ENCODE data around the gene KLF2. TPM values are rescaled to one million over a fixed set of nuclear protein-coding genes. Genes with fewer than 3 reads are reported as not detected.

The KLF2 gene
- total RNA-seq, 1 experiment from 2014 or later = 1.9 TPM

DNA sequence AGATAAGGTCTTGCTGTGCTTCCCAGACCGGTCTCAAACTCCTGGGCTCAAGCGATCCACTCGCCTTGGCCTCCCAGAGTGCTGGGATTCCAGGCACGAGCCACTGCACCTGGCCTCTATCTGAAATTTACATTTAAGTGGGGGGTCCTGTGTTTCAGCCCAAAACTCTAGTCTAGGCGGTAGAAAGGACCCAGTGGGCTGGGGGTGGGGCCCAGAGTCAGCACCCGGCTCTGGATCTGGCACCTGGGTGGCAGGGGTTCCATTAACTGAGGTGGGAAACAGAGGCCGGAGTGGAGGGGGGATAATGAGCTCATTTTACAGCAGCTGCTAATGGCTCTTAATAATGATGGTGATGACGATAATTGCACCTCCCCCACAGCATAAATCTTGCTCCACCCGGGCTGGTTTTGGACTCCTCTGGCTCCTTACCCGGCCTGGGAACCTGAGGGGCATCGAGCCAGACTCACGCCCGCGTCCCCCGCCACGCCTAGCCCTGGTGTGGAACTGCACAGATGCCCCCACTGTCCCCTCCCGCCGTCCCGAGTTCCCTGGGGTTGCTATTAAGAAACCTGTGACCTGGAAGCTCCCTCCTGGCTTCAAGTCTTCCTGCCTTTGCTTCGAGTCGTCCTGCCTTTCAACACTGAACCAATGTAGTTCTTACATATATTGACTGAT is 17.8 kb upstream of the KLF2 start:
- H3K9me3 ChIP-seq (ENCODE audit: low read depth, low read length, poor library complexity, severe bottlenecking) = no peaks in the 10 kb centered on the region
- no peaks in the 10 kb centered on the region for H3K4me1 ChIP-seq (ENCODE audit: insufficient read depth, low read length, poor library complexity, severe bottlenecking)
- no peak overlapping the region for H3K27ac ChIP-seq (ENCODE audit: low read depth, low read length, poor library complexity, severe bottlenecking)
- ChIA-PET CTCF (no interaction called here), POLR2A (ENCODE audit: low non-redundant PET) (no interaction called here)
- BruUV-seq (replicated peaks) = no TSS peak
- intact Hi-C loops (cut with micrococcal nuclease; ENCODE audit: unreplicated experiment) = no loop called here
- no peak overlapping the region for H3K4me3 ChIP-seq (ENCODE audit: low read depth, low read length, poor library complexity, severe bottlenecking)
- TF ChIP-seq, protein P1, sequence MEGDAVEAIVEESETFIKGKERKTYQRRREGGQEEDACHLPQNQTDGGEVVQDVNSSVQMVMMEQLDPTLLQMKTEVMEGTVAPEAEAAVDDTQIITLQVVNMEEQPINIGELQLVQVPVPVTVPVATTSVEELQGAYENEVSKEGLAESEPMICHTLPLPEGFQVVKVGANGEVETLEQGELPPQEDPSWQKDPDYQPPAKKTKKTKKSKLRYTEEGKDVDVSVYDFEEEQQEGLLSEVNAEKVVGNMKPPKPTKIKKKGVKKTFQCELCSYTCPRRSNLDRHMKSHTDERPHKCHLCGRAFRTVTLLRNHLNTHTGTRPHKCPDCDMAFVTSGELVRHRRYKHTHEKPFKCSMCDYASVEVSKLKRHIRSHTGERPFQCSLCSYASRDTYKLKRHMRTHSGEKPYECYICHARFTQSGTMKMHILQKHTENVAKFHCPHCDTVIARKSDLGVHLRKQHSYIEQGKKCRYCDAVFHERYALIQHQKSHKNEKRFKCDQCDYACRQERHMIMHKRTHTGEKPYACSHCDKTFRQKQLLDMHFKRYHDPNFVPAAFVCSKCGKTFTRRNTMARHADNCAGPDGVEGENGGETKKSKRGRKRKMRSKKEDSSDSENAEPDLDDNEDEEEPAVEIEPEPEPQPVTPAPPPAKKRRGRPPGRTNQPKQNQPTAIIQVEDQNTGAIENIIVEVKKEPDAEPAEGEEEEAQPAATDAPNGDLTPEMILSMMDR (conservative IDR thresholded peaks at IDR 0.05; ENCODE audit: low read depth, low read length) = no peak
- no peak for TF ChIP-seq EZH2 (IDR thresholded peaks at IDR 0.05; ENCODE audit: borderline replicate concordance, low read depth, low read length, poor library complexity, severe bottlenecking)
- H3K36me3 ChIP-seq (ENCODE audit: insufficient read depth, low read length, poor library complexity, severe bottlenecking) = no peaks in the 10 kb centered on the region
- DNase-seq (ENCODE audit: low spot score) = no peak
- H3K27me3 ChIP-seq (replicated peaks; ENCODE audit: insufficient read depth, low read depth, low read length, poor library complexity) = no peaks in the 10 kb centered on the region

DNA sequence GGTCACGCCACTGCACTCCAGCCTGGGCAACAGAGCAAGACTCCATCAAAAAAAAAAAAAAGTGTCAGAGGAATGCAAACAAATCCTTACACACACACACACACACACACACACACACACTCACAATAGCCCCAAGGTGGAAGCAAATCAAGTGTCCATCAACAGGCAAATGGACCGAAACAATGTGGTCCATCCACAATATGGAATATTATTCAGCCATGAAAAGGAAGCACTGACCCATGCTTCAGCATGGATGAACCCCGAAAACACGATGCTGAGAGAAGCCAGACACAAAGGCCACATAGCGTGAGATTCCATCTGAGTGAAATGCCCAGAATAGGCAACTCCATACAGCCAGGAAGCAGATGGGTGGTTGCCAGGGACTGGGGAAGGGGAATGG is 16.5 kb upstream of the KLF2 start:
- intact Hi-C loops (cut with micrococcal nuclease; ENCODE audit: unreplicated experiment) = no loop called here
- no TSS peak for BruUV-seq (replicated peaks)
- Histone ChIP-seq H3K4me1 (ENCODE audit: insufficient read depth, low read length, poor library complexity, severe bottlenecking) (no peaks in the 10 kb centered on the region), H3K27ac (ENCODE audit: low read depth, low read length, poor library complexity, severe bottlenecking) (no peak overlapping the region), H3K4me3 (ENCODE audit: low read depth, low read length, poor library complexity, severe bottlenecking) (no peak overlapping the region), H3K27me3 (replicated peaks; ENCODE audit: insufficient read depth, low read depth, low read length, poor library complexity) (no peaks in the 10 kb centered on the region), H3K36me3 (ENCODE audit: insufficient read depth, low read length, poor library complexity, severe bottlenecking) (no peaks in the 10 kb centered on the region), H3K9me3 (ENCODE audit: low read depth, low read length, poor library complexity, severe bottlenecking) (no peaks in the 10 kb centered on the region)
- ChIA-PET CTCF (no interaction called here), POLR2A (ENCODE audit: low non-redundant PET) (no interaction called here)
- DNase-seq (ENCODE audit: low spot score) = no peak
- TF ChIP-seq EZH2 (IDR thresholded peaks at IDR 0.05; ENCODE audit: borderline replicate concordance, low read depth, low read length, poor library complexity, severe bottlenecking) = no peak
- TF ChIP-seq, protein P1 (conservative IDR thresholded peaks at IDR 0.05; ENCODE audit: low read depth, low read length) = no peak

DNA sequence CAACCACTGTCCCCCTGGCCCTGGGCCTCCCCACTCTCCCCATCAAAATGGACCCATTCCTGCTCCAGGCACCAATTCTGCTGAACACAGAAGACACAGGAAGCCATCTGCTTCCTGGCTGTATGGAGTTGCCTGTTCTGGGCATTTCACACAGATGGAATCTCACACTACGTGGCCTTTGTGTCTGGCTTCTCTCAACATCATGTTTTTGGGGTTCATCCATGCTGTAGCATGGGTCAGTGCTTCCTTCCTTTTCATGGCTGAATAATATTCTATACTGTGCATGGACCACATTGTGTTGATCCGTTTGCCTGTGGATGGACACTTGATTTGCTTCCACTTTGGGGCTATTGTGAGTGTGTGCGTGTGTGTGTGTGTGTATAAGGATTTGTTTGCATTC is 15.0 kb upstream of the KLF2 start:
- H3K27me3 ChIP-seq (replicated peaks; ENCODE audit: insufficient read depth, low read depth, low read length, poor library complexity) = no peaks in the 10 kb centered on the region
- ChIA-PET CTCF (no interaction called here), POLR2A (ENCODE audit: low non-redundant PET) (no interaction called here)
- no peaks in the 10 kb centered on the region for H3K36me3 ChIP-seq (ENCODE audit: insufficient read depth, low read length, poor library complexity, severe bottlenecking)
- BruUV-seq (replicated peaks) = no TSS peak
- no peak for TF ChIP-seq EZH2 (IDR thresholded peaks at IDR 0.05; ENCODE audit: borderline replicate concordance, low read depth, low read length, poor library complexity, severe bottlenecking)
- TF ChIP-seq, protein P1 (conservative IDR thresholded peaks at IDR 0.05; ENCODE audit: low read depth, low read length) = no peak
- DNase-seq (ENCODE audit: low spot score) = no peak
- no peak overlapping the region for H3K27ac ChIP-seq (ENCODE audit: low read depth, low read length, poor library complexity, severe bottlenecking)
- intact Hi-C loops (cut with micrococcal nuclease; ENCODE audit: unreplicated experiment) = no loop called here
- no peaks in the 10 kb centered on the region for H3K9me3 ChIP-seq (ENCODE audit: low read depth, low read length, poor library complexity, severe bottlenecking)
- no peaks in the 10 kb centered on the region for H3K4me1 ChIP-seq (ENCODE audit: insufficient read depth, low read length, poor library complexity, severe bottlenecking)
- no peak overlapping the region for H3K4me3 ChIP-seq (ENCODE audit: low read depth, low read length, poor library complexity, severe bottlenecking)

All from A673 (cell line).